ENCODE measurements around the gene SULT1A4.
"Not testable (repeated sequence)": the region's sequence is repeated elsewhere in the genome, so short reads cannot be mapped to it uniquely, and the experiment has no call there.

Gene SULT1A4

DNA sequence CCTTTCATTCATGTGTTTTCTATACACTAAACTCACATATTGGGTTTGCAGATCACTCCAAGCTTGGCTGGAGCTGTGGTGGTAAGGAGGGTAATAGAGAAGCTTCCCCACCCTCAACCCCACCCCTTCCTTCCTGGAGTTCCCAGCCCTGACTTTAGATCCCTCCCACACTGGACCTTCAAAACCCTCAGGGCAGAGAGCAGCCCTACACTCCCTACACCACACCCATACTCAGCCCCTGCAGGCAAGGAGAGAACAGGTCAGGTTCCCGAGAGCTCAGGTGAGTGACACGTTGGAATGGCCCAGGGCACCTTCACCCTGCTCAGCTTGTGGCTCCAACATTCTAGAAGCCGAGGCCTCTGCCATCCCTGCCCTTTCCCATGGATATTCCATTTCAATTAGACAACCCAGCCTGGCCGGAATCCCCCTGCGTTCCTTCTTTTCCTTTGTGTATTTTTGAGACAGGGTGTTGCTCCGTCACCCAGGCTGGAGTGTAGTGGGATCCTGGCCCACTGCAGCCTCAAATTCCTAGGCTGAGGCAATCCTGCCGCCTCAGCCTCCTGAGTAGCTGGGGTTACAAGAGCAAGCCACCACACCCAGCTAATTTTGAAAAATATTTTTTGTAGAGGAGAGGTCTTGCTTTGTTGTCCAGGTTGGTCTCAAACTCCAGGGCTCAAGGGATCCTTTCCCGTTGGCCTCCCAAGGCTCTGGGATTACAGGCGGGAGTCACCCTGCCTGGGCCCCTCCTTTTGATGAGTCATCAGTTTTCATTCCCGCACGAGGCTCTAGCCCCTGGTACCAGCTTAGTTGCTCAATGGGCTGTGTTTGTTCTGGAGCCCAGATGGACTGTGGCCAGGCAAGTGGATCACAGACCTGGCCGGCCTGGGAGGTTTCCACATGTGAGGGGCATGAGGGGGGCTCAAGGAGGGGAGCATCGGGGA, at the start of gene SULT1A4:
SULT1A4 (plus strand) TSS at position 208 of the 941 bp plus-strand sequence. CDS start 1,473 bp downstream, outside the sequence.
- not testable (repeated sequence) for DNase-seq (ENCODE audit: low read depth)

DNA sequence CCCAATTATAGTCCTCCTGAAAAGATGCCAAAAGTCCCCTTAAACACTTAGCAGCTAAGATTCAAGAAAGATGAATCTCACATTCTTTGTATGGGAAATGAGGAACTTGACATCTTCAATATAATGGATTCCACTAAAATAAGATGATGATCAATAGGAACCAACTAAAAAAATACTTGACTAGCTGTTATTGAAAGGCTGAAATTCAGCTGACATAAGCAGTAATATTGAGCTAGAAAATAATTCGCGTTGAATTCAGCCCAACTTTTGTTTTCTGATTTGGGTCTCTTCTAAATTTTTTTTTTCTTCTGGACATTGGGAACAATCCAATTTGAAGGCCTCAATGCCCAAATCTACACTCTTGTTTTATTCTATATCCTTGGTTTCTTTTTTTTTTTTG, 36.1 kb upstream of the SULT1A4 start:
- DNase-seq (ENCODE audit: low read depth), result not testable (repeated sequence)

DNA sequence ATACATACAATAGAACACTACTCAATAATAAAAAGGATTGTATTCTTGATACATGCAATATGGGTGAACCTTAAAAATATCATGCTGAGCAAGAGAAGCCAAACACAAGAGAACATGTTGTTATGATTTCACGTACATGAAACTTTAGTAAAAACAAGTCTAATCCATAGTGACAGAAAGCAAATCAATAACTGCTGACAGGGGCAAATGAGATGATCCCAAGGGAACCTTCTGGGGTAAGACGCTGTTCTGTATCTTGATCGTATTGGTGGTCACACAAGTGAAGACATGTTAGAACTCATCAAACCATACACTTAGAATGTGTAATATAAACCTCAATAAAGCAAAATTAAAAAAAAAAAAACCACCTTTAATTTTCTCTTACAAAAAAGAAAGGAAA, 34.3 kb upstream of the SULT1A4 start:
- DNase-seq (ENCODE audit: low read depth), result not testable (repeated sequence)

DNA sequence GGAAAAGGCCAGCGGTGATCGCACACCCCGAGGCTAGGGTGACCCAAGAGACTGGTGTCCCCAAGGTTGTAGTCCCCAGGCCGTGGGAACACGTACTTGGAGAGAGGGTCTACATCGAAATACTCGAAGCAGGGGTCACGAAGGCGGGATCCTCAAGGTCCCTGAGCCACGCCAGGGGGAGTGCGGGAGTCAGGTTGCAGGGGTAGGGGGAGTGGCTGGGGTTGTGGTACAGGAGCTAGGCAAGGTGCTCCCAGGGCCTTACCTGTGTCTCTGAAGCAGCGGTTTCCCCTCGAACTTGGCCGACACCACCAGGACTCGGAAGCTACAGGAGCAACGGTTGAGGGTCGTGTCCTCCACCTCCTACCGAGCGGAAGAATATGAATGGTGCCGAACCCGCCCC, 6.0 kb upstream of the SULT1A4 start:
- not testable (repeated sequence) for DNase-seq (ENCODE audit: low read depth)

DNA sequence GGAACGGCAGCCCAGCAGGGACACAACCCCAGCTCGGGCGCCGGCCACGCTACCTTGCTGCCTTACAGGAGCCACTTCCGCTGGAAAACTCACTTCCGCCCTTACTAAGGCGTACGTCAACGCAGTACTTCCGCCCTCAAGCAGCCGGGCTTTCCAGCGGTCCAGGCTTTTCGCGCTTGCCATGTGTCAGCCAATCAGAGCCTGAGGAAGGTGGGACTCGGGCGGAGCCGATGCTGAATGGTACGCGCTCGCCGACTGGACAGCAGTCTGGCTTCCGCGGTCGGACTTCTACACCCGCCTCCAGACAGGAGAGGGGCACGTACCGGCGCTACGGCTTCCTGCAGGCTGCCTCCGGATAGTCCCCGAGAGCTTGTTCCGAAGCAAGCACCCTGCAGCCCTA, 5.4 kb upstream of the SULT1A4 start, which contains the start of the genes BOLA2 and SLX1B:
BOLA2 (minus strand) TSS at position 83 of the 400 bp plus-strand sequence. CDS start 98 bp downstream, outside the sequence.
SLX1B (plus strand) TSS at position 265 of the 400 bp plus-strand sequence.
- not testable (repeated sequence) for DNase-seq (ENCODE audit: low read depth)

DNA sequence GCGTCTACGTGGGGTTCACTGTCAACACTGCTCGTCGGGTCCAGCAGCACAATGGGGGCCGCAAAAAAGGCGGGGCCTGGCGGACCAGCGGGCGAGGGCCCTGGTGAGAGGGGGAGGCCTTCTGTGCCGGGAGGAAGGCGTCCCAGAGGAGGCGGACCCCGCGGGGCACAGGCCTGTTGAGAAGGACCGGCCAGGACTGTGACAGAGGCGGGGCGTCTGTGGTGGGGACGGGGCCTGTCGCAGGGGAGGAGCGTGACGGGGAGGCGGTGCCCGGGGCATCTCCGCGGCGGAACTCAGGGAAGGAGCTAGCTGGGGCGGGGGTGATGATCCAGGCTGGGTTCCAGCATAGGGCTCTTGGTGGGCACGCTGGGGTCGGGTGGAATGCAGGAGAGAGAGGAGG, 4.9 kb upstream of the SULT1A4 start:
- not testable (repeated sequence) for DNase-seq (ENCODE audit: low read depth)

DNA sequence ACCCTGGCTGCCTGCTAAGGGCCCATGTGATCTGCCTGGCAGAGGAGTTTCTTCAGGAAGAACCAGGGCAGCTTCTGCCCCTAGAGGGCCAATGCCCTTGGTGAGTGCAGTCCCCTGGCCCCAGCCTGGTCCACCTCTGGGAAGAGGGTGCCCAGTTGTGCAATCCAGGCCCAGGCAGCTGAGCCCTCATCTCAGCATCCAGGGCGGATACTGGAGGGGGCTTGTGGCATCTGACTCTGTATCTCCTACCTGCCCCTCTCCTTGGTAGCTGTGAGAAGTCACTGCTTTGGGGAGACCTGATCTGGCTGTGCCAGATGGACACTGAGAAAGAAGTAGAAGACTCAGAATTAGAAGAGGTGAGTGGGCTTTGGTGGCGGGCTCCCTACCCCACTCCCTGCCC, 2.1 kb upstream of the SULT1A4 start:
- not testable (repeated sequence) for DNase-seq (ENCODE audit: low read depth)

DNA sequence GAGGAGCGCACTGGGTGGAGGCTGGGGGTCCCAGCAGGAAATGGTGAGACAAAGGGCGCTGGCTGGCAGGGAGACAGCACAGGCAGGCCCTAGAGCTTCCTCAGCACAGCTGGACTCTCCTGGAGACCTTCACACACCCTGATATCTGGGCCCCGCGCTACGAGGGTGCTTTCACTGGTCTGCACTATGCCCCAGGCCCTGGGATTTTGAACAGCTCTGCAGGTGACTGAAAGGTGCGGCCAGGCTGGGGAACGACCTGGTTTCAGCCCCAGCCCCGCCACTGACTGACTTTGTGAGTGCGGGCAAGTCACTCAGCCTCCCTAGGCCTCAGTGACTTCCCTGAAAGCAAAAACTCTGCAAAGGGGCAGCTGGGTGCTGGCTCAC, 926 bp downstream of the SULT1A4 start:
- DNase-seq (ENCODE audit: low read depth), result not testable (repeated sequence)

DNA sequence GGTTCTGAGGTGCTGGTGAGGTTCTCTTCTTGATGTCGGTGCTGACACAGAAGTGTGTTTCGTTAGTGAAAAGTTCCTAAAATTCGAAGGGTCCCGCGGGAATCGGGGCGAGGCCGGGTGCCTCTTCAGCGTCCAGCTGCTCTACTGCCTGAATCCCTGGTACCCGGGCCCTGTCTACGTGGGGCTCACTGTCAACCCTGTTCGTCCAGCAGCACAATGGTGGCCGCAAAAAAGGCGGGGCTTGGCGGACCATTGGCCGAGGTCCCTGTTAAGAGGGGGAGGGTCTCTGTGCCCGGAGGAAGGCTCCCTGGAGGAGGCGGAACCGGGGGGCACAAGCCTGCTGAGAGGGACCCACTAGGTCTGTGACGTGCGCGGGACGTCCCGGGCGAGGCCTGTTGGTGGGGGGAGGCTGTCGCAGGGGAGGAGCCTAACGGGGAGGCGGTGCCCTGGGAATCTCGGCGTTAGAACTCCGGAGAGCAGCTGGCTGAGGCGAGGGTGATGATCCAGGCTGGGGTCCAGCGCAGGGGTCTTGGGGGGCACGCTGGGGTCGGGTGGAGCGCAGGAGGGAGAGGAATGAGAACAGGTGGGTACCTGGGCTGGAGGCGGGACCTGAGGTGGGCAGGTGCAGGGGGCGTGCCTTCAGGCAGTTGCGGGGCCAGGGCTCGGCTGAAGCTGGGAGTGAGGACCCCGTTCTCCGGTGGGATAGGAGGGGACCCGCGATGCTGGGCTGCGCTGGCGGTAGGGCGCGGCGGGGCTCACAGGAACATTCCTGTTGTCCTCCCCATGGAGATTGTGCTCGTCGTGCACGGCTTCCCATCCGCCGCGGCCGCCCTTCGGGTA, 6.5 kb downstream of the SULT1A4 start:
- not testable (repeated sequence) for DNase-seq (ENCODE audit: low read depth)

DNA sequence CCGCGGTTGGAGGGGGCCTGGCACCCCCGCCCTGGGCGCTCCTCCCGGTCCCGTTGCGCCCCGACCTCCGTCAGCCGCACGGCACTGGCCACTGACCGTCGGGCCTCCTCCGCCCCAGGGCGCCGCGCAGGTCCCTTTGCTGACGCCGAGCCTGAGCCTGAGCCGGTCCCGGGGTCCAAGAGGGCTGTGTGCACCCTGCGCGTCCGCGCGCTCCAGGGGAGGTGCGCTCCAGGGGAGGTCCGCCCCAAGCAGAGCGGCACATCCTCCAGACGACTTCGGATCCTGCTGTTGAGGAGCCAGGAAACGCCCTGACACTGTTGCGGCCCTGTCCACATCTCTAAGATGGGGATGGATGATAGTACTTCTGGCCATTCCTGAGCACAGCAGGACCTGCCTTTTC, 7.2 kb downstream of the SULT1A4 start:
- DNase-seq (ENCODE audit: low read depth), result not testable (repeated sequence)

DNA sequence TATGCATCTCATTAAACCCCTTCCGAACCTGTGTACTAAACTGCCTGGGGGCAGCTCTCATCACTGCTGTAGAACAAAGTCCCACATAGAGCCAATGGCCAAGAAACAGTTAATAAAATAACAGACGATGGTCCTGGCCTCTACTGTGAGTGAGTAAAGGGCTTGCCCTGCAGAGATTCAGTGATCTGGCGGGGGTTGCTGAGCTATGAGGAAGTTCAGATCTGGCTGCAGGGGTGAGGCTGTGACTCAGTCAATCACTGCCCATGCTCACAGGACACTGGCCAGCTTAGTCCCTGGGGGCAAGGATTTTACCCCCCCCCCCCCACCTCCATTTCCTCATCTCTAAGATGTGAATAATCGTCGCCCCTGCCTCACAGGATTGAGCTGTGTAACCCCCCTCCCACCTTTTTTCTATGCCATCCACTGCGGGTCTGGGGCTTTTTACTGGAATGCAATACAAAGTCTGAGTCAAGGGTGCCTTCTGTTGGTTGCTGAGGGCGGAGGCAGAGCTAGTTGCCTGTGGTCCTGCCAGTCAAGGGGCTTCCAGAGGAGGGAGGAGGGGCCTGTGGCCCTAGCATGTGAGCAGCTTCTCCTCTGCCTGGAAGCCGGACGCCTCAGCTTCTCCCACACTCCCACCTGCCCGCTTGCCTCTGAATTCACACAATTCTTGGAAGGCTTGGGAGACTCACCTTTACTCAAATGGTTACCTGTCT, 8.1 kb downstream of the SULT1A4 start:
- DNase-seq (ENCODE audit: low read depth), result not testable (repeated sequence)

DNA sequence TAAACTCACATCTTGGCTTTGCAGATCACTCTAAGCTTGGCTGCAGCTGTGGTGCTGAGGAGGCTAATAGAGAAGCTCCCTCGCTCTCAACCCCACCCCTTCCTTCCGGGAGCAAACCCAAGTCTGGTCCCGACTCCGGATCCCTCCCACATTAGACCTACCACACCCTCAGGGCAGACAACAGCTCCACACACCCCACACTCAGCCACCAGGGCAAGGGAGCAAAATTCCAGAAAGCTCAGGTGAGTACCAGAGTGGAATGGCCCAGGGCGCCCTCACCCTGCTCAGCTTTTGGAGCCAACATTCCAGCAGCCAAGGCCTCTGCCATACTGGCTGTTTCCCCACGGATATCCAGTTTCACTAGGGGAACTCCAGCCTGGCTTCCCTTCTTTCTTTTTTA, 9.9 kb downstream of the SULT1A4 start:
- peak; percentile 24 for DNase-seq (ENCODE audit: low read depth)

DNA sequence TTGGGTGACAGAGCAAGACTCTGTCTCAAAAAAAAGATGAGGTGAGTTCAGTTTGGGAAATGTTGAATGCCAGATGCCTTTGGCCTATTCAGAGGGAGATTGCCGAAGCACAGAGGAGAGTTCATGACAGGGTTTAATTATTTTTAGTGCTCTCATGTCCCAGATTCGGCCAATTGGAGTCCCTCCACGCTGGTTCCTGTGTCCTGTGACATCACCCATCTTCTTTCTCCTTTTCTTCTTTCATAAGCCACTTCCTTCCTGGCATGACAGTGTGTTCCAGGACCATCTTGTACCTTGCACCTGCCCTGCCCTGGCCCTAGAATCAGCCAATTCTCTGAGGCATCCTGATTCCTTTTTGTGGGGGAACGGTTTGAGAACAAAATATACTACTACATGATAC, 12.4 kb downstream of the SULT1A4 start:
- not testable (repeated sequence) for DNase-seq (ENCODE audit: low read depth)

DNA sequence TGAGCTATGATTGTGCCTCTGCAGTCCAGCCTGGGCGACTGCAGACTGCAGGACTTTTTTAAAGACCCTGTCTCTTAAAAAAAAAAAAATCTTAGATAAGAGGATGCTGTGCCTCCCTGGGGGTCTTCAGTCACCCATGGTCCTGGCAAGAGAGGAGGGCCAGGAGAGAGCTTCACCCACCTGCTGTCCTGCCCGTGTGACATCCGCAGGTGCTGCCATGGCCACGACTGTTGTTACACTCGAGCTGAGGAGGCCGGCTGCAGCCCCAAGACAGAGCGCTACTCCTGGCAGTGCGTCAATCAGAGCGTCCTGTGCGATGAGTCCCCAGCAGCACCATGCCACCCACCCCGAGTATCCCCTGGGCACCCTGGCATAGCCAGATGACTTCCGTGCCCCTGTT, 22.6 kb downstream of the SULT1A4 start:
- DNase-seq (ENCODE audit: low read depth), result not testable (repeated sequence)

DNA sequence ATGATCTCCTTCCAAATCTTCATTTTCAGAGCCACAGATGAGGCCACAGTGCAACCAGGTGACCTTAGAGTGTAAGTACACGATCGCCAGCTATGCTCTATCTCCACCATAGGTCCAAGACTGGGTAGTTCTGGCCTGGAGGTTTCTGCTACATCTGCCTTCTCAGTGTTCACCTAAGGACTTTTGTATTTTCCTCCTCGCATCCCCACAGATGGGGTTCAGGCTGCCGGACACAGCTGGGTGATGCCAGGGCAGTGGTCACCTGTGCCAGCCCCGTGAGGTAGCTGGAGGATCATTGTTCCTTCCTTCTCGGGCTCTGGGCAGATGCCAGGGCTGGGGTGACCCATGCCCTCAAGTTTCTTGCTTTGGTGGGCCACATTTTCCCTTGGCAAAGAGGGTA, 46.6 kb downstream of the SULT1A4 start, which contains the start of gene NPIPB12:
NPIPB12 (minus strand) TSS at position 101 of the 400 bp plus-strand sequence.
- not testable (repeated sequence) for DNase-seq (ENCODE audit: low read depth)

Data from T-helper 22 cell (primary cell).